Measurements from ENCODE around the gene ABCC8. TPM values are rescaled to one million over a fixed set of nuclear protein-coding genes. Genes with fewer than 3 reads are reported as not detected.

Gene ABCC8
- total RNA-seq: not detected in 2 replicates

DNA sequence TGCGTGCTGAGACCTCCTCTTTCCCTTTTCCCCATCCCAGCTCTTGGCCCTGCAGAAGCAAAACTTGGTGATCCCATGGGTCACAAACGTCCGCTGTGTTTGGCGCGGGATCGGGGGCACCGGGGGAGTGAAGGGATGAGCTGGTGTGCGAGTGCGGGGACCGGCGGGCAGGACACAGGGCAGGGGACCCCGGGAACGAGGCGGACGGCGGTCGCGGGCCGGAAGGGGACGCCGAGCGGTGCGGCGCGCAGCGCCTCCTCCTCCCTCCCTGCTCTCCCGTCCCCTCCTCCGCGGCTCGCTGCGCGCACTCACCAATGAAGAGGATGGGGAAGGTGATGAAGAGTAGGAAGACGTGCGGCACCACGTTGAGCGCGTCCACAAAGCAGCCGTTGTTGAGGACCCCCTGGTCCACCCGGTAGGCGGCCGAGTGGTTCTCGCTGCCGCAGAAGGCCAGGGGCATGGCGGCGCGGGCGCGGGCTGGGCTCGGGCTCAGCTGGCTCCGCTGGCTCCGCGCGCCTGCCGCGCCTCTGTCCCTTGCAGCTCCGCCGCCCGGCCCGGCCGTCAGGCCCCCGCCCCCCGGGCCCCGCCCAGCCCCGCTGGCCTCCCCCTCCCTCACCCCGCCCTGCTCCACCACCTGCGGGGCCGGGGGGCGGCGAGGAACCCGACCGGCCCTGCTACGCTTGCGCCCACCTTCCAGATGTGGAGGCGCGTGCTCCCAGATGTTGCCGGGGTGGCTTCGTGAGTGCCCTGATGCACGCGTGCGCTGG, at the start of gene ABCC8:
TSS of gene ABCC8 (minus strand) at position 529 of the 767 bp plus-strand sequence. CDS start at position 460, 69 bp downstream.
- H3K27ac Mint-ChIP-seq: no peak within 1 kb of the TSS

DNA sequence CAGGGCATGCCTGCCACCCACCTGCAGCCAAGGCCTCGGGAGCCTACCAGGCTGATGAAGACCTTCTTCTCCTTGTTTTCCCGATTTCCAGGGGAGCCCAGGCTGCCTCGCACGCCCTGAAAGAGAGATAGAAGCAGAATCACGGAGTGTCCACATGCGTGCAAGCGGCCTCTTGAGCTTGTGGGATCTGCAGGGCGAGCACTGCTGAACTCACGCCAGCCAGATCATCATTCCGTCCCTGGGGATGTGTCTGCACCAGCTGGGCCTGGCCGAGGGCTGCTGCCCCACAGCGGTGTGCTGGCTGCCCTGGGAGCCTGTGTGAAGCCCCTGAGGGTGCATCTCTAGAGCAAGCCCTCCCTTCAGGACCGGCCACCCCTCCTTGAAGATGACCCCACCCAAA, 49.7 kb upstream of the ABCC8 start:
- intact Hi-C loops (cut with micrococcal nuclease): no loop called here
- no peaks in the 10 kb centered on the region for H3K36me3 Mint-ChIP-seq (ENCODE audit: low read depth)
- no peaks in the 10 kb centered on the region for H3K4me1 Mint-ChIP-seq
- TF ChIP-seq, protein P1, sequence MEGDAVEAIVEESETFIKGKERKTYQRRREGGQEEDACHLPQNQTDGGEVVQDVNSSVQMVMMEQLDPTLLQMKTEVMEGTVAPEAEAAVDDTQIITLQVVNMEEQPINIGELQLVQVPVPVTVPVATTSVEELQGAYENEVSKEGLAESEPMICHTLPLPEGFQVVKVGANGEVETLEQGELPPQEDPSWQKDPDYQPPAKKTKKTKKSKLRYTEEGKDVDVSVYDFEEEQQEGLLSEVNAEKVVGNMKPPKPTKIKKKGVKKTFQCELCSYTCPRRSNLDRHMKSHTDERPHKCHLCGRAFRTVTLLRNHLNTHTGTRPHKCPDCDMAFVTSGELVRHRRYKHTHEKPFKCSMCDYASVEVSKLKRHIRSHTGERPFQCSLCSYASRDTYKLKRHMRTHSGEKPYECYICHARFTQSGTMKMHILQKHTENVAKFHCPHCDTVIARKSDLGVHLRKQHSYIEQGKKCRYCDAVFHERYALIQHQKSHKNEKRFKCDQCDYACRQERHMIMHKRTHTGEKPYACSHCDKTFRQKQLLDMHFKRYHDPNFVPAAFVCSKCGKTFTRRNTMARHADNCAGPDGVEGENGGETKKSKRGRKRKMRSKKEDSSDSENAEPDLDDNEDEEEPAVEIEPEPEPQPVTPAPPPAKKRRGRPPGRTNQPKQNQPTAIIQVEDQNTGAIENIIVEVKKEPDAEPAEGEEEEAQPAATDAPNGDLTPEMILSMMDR (IDR thresholded peaks at IDR 0.05): no peak
- no peak overlapping the region for H3K4me3 Mint-ChIP-seq
- no peak overlapping the region for H3K27ac Mint-ChIP-seq
- ChIA-PET CTCF (interaction anchor here (1.5 kb wide), 1 partner anchor 296 kb away, joined by 4 read pairs; no protein-coding TSS in a partner anchor), POLR2A (no interaction called here)
- DNase-seq: no peak
- no peak for ATAC-seq (ENCODE audit: low read depth)
- H3K9me3 Mint-ChIP-seq: no peaks in the 10 kb centered on the region
- H3K27me3 Mint-ChIP-seq: peaks cover 2% of the 10 kb centered on the region

More for the DNA sequence above, at the start of gene ABCC8:
- H3K4me3 Mint-ChIP-seq: no peak within 1 kb of the TSS
- ATAC-seq (ENCODE audit: low read depth) (no peak), DNase-seq (no peak)
- TF ChIP-seq, protein P1 (IDR thresholded peaks at IDR 0.05): no peak
- no peaks in the 10 kb centered on the region for H3K9me3 Mint-ChIP-seq
- peaks cover 61% of the 10 kb centered on the region for H3K27me3 Mint-ChIP-seq
- POLR2A ChIA-PET: no interaction called here
- intact Hi-C loops (cut with micrococcal nuclease): no loop called here
- H3K36me3 Mint-ChIP-seq (ENCODE audit: low read depth): no peaks in the 10 kb centered on the region
- CTCF ChIA-PET: no interaction called here
- H3K4me1 Mint-ChIP-seq: no peaks in the 10 kb centered on the region

DNA sequence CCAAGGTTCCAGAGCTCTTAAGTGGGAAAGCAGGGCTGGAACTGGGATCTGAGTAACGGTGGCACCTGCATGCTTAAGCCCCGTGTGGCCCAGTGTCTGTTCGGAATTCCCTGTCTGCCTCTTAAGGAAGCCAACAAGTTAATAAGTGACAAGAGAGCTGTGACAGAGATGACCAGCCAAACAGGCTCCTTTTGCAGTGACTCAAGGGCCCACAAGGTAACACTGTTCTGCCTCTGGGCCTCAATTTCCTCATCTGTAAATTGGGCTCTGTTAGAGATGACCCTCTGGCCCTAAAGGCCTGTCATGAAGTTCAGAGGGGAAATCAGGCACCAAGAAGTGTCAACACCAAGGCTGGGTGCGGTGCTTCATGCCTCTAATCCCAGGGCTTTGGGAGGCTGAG, 48.9 kb upstream of the ABCC8 start:
- H3K27ac Mint-ChIP-seq: no peak overlapping the region
- ChIA-PET POLR2A (no interaction called here), CTCF (interaction anchor here (1.5 kb wide), 1 partner anchor 296 kb away, joined by 4 read pairs; no protein-coding TSS in a partner anchor)
- H3K9me3 Mint-ChIP-seq: no peaks in the 10 kb centered on the region
- no peak for DNase-seq
- no peak for ATAC-seq (ENCODE audit: low read depth)
- TF ChIP-seq, protein P1 (IDR thresholded peaks at IDR 0.05): no peak
- no peaks in the 10 kb centered on the region for H3K4me1 Mint-ChIP-seq
- H3K27me3 Mint-ChIP-seq: peaks cover 7% of the 10 kb centered on the region
- intact Hi-C loops (cut with micrococcal nuclease): no loop called here
- no peak overlapping the region for H3K4me3 Mint-ChIP-seq
- H3K36me3 Mint-ChIP-seq (ENCODE audit: low read depth): no peaks in the 10 kb centered on the region

DNA sequence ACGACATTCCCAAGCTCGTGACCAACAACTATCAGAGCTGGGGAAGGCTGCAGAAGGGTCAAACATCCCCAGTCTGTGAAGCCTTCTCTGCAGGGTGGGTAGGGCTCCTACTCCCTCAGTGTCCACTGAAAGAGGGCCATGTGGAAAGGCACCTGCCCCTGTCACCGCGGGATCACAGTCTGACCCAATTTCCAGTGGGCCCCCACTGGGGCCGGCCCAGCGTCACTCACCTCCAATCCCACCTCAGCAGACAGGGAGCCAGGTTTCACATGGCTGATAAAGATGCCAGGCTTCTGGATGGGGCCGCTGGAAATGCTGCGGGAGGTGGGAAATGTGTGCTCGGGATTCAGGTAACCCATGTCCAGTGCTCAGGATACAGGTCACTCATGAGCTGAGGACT, 47.6 kb upstream of the ABCC8 start:
- DNase-seq (no peak), ATAC-seq (ENCODE audit: low read depth) (no peak)
- no peak overlapping the region for H3K27ac Mint-ChIP-seq
- TF ChIP-seq, protein P1 (IDR thresholded peaks at IDR 0.05): no peak
- H3K4me1 Mint-ChIP-seq: no peaks in the 10 kb centered on the region
- intact Hi-C loops (cut with micrococcal nuclease): no loop called here
- peaks cover 7% of the 10 kb centered on the region for H3K27me3 Mint-ChIP-seq
- no peaks in the 10 kb centered on the region for H3K9me3 Mint-ChIP-seq
- CTCF ChIA-PET: no interaction called here
- no peak overlapping the region for H3K4me3 Mint-ChIP-seq
- POLR2A ChIA-PET: no interaction called here
- H3K36me3 Mint-ChIP-seq (ENCODE audit: low read depth): no peaks in the 10 kb centered on the region

DNA sequence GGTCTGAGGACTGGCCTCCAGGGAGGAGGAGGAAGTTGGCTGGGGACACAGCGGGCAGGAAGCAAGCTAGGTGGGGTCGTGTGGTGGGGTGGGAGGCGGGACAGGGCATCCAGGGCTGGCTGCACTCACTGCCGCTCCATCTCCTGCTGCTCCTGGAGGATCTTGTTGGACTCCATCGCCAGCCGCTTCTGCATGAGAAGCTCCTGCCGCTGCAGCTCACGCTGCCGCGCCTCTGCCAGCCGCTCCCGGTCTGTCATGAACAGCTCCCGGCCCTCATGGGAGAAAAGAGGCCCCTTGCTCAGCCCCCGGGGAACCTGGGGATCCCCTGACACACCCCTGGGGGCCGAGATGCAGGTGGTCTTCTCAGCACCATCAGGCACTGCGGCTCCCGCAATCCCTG, 46.0 kb upstream of the ABCC8 start:
- intact Hi-C loops (cut with micrococcal nuclease): no loop called here
- DNase-seq (no peak), ATAC-seq (ENCODE audit: low read depth) (no peak)
- H3K27ac Mint-ChIP-seq: no peak overlapping the region
- no peaks in the 10 kb centered on the region for H3K9me3 Mint-ChIP-seq
- TF ChIP-seq, protein P1 (IDR thresholded peaks at IDR 0.05): no peak
- peaks cover 7% of the 10 kb centered on the region for H3K27me3 Mint-ChIP-seq
- H3K36me3 Mint-ChIP-seq (ENCODE audit: low read depth): no peaks in the 10 kb centered on the region
- CTCF ChIA-PET: interaction anchor here (1.4 kb wide), 2 partner anchors 18 to 139 kb away, joined by 3 to 4 read pairs; no protein-coding TSS in a partner anchor
- H3K4me3 Mint-ChIP-seq: no peak overlapping the region
- POLR2A ChIA-PET: no interaction called here
- no peaks in the 10 kb centered on the region for H3K4me1 Mint-ChIP-seq
